ENCODE data around the gene SMARCC2.
A peak's percentile ranks its signal among the peaks of the same experiment; 100 is the strongest.

Gene SMARCC2

GRCh38 chr12:56141946-56142784 lies 47.1 kb downstream of the SMARCC2 start:
- H3K27ac ChIP-seq (ENCODE audit: low read depth, low read length): no peak overlapping the region
- no peak overlapping the region for H3K9ac ChIP-seq (ENCODE audit: low read depth in 1 of 2, low read length in 2 of 2)
- peaks cover 6% of the 10 kb centered on the region in 2 donors for H3K4me1 ChIP-seq (ENCODE audit: control insufficient read depth in 1 of 2, insufficient read depth in 2 of 2, low read length in 2 of 2)
- no peaks in the 10 kb centered on the region for H3K9me3 ChIP-seq (ENCODE audit: control insufficient read depth in 1 of 2, low read length in 2 of 2)
- H3K4me3 ChIP-seq (ENCODE audit: low read depth in 1 of 2, low read length in 2 of 2): no peak overlapping the region
- peaks cover 41 to 62% of the 10 kb centered on the region in 2 donors for H3K36me3 ChIP-seq (ENCODE audit: control insufficient read depth in 1 of 2, insufficient read depth in 2 of 2, low read length in 2 of 2)
- H3K27me3 ChIP-seq (ENCODE audit: control insufficient read depth in 1 of 2, insufficient read depth in 2 of 2, low read length in 2 of 2): no peaks in the 10 kb centered on the region

- Histone ChIP-seq H3K4me1 (ENCODE audit: control insufficient read depth in 1 of 2, insufficient read depth in 2 of 2, low read length in 2 of 2) (no peaks in the 10 kb centered on the region), H3K9me3 (ENCODE audit: control insufficient read depth in 1 of 2, low read length in 2 of 2) (no peaks in the 10 kb centered on the region), H3K36me3 (ENCODE audit: control insufficient read depth in 1 of 2, insufficient read depth in 2 of 2, low read length in 2 of 2) (peaks cover 46 to 63% of the 10 kb centered on the region in 2 donors), H3K27me3 (ENCODE audit: control insufficient read depth in 1 of 2, insufficient read depth in 2 of 2, low read length in 2 of 2) (no peaks in the 10 kb centered on the region), H3K27ac (ENCODE audit: low read depth, low read length) (no peak overlapping the region), H3K4me3 (ENCODE audit: low read depth in 1 of 2, low read length in 2 of 2) (no peak overlapping the region), H3K9ac (ENCODE audit: low read depth in 1 of 2, low read length in 2 of 2) (no peak overlapping the region)
These were observed 51.3 kb downstream of the SMARCC2 start for GRCh38 chr12:56137853-56138571.

GRCh38 chr12:56134897-56135296 lies 54.4 kb downstream of the SMARCC2 start:
- peaks cover 0 to 4% of the 10 kb centered on the region in 2 donors for H3K4me1 ChIP-seq (ENCODE audit: control insufficient read depth in 1 of 2, insufficient read depth in 2 of 2, low read length in 2 of 2)
- H3K36me3 ChIP-seq (ENCODE audit: control insufficient read depth in 1 of 2, insufficient read depth in 2 of 2, low read length in 2 of 2): peaks cover 50 to 67% of the 10 kb centered on the region in 2 donors
- H3K9me3 ChIP-seq (ENCODE audit: control insufficient read depth in 1 of 2, low read length in 2 of 2): no peaks in the 10 kb centered on the region
- H3K9ac ChIP-seq (ENCODE audit: low read depth in 1 of 2, low read length in 2 of 2): no peak overlapping the region
- no peak overlapping the region for H3K4me3 ChIP-seq (ENCODE audit: low read depth in 1 of 2, low read length in 2 of 2)
- no peak overlapping the region for H3K27ac ChIP-seq (ENCODE audit: low read depth, low read length)
- H3K27me3 ChIP-seq (ENCODE audit: control insufficient read depth in 1 of 2, insufficient read depth in 2 of 2, low read length in 2 of 2): no peaks in the 10 kb centered on the region

- Histone ChIP-seq H3K27ac (ENCODE audit: low read depth, low read length) (no peak overlapping the region), H3K9me3 (ENCODE audit: control insufficient read depth in 1 of 2, low read length in 2 of 2) (no peaks in the 10 kb centered on the region), H3K4me3 (ENCODE audit: low read depth in 1 of 2, low read length in 2 of 2) (no peak overlapping the region), H3K27me3 (ENCODE audit: control insufficient read depth in 1 of 2, insufficient read depth in 2 of 2, low read length in 2 of 2) (no peaks in the 10 kb centered on the region), H3K9ac (ENCODE audit: low read depth in 1 of 2, low read length in 2 of 2) (no peak overlapping the region), H3K4me1 (ENCODE audit: control insufficient read depth in 1 of 2, insufficient read depth in 2 of 2, low read length in 2 of 2) (peaks cover 20 to 33% of the 10 kb centered on the region in 2 donors), H3K36me3 (ENCODE audit: control insufficient read depth in 1 of 2, insufficient read depth in 2 of 2, low read length in 2 of 2) (peaks cover 32 to 41% of the 10 kb centered on the region in 2 donors)
These were observed 58.4 kb downstream of the SMARCC2 start for GRCh38 chr12:56130876-56131275.

- Histone ChIP-seq H3K4me3 (ENCODE audit: low read depth in 1 of 2, low read length in 2 of 2) (peak overlapping the region; percentile 88 to 92), H3K4me1 (ENCODE audit: control insufficient read depth in 1 of 2, insufficient read depth in 2 of 2, low read length in 2 of 2) (peaks cover 26 to 39% of the 10 kb centered on the region in 2 donors), H3K9ac (ENCODE audit: low read depth in 1 of 2, low read length in 2 of 2) (peak overlapping the region in 1 of 2 donors; percentile 94), H3K27ac (ENCODE audit: low read depth, low read length) (no peak overlapping the region), H3K27me3 (ENCODE audit: control insufficient read depth in 1 of 2, insufficient read depth in 2 of 2, low read length in 2 of 2) (no peaks in the 10 kb centered on the region), H3K9me3 (ENCODE audit: control insufficient read depth in 1 of 2, low read length in 2 of 2) (no peaks in the 10 kb centered on the region), H3K36me3 (ENCODE audit: control insufficient read depth in 1 of 2, insufficient read depth in 2 of 2, low read length in 2 of 2) (peaks cover 32 to 38% of the 10 kb centered on the region in 2 donors)
These were observed 59.3 kb downstream of the SMARCC2 start for GRCh38 chr12:56129942-56130495.

- peak overlapping the region; percentile 88 to 92 for H3K4me3 ChIP-seq (ENCODE audit: low read depth in 1 of 2, low read length in 2 of 2)
- peaks cover 26 to 39% of the 10 kb centered on the region in 2 donors for H3K4me1 ChIP-seq (ENCODE audit: control insufficient read depth in 1 of 2, insufficient read depth in 2 of 2, low read length in 2 of 2)
- no peaks in the 10 kb centered on the region for H3K27me3 ChIP-seq (ENCODE audit: control insufficient read depth in 1 of 2, insufficient read depth in 2 of 2, low read length in 2 of 2)
- H3K27ac ChIP-seq (ENCODE audit: low read depth, low read length): peak overlapping the region; percentile 45
- peak overlapping the region; percentile 84 to 94 for H3K9ac ChIP-seq (ENCODE audit: low read depth in 1 of 2, low read length in 2 of 2)
- H3K36me3 ChIP-seq (ENCODE audit: control insufficient read depth in 1 of 2, insufficient read depth in 2 of 2, low read length in 2 of 2): peaks cover 30 to 38% of the 10 kb centered on the region in 2 donors
- no peaks in the 10 kb centered on the region for H3K9me3 ChIP-seq (ENCODE audit: control insufficient read depth in 1 of 2, low read length in 2 of 2)
These were observed 59.9 kb downstream of the SMARCC2 start for GRCh38 chr12:56129206-56129941.

GRCh38 chr12:56128670-56129205 lies 60.5 kb downstream of the SMARCC2 start:
- peak overlapping the region; percentile 76 for H3K27ac ChIP-seq (ENCODE audit: low read depth, low read length)
- H3K4me1 ChIP-seq (ENCODE audit: control insufficient read depth in 1 of 2, insufficient read depth in 2 of 2, low read length in 2 of 2): peaks cover 26 to 39% of the 10 kb centered on the region in 2 donors
- no peaks in the 10 kb centered on the region for H3K27me3 ChIP-seq (ENCODE audit: control insufficient read depth in 1 of 2, insufficient read depth in 2 of 2, low read length in 2 of 2)
- no peaks in the 10 kb centered on the region for H3K9me3 ChIP-seq (ENCODE audit: control insufficient read depth in 1 of 2, low read length in 2 of 2)
- H3K36me3 ChIP-seq (ENCODE audit: control insufficient read depth in 1 of 2, insufficient read depth in 2 of 2, low read length in 2 of 2): peaks cover 24 to 31% of the 10 kb centered on the region in 2 donors
- H3K9ac ChIP-seq (ENCODE audit: low read depth in 1 of 2, low read length in 2 of 2): peak overlapping the region; percentile 84 to 94
- peak overlapping the region; percentile 88 to 92 for H3K4me3 ChIP-seq (ENCODE audit: low read depth in 1 of 2, low read length in 2 of 2)

- H3K36me3 ChIP-seq (ENCODE audit: control insufficient read depth in 1 of 2, insufficient read depth in 2 of 2, low read length in 2 of 2): peaks cover 20 to 25% of the 10 kb centered on the region in 2 donors
- H3K4me3 ChIP-seq (ENCODE audit: low read depth in 1 of 2, low read length in 2 of 2): peak within 1 kb of the TSS; percentile 88 to 92
- H3K9ac ChIP-seq (ENCODE audit: low read depth in 1 of 2, low read length in 2 of 2): peak within 1 kb of the TSS; percentile 84 to 94
- H3K4me1 ChIP-seq (ENCODE audit: control insufficient read depth in 1 of 2, insufficient read depth in 2 of 2, low read length in 2 of 2): peaks cover 26 to 39% of the 10 kb centered on the region in 2 donors
- no peaks in the 10 kb centered on the region for H3K9me3 ChIP-seq (ENCODE audit: control insufficient read depth in 1 of 2, low read length in 2 of 2)
- H3K27ac ChIP-seq (ENCODE audit: low read depth, low read length): peak within 1 kb of the TSS; percentile 76
- no peaks in the 10 kb centered on the region for H3K27me3 ChIP-seq (ENCODE audit: control insufficient read depth in 1 of 2, insufficient read depth in 2 of 2, low read length in 2 of 2)
These were observed 61.2 kb downstream of the SMARCC2 start, which contains the start of gene ESYT1 for GRCh38 chr12:56127888-56128669. ESYT1 (plus strand) TSS chr12:56128267; CDS start chr12:56128320, 53 bp downstream.

- H3K9ac ChIP-seq (ENCODE audit: low read depth in 1 of 2, low read length in 2 of 2): peak overlapping the region; percentile 45 to 94
- peak overlapping the region; percentile 57 to 61 for H3K4me3 ChIP-seq (ENCODE audit: low read depth in 1 of 2, low read length in 2 of 2)
- H3K9me3 ChIP-seq (ENCODE audit: control insufficient read depth in 1 of 2, low read length in 2 of 2): no peaks in the 10 kb centered on the region
- no peaks in the 10 kb centered on the region for H3K27me3 ChIP-seq (ENCODE audit: control insufficient read depth in 1 of 2, insufficient read depth in 2 of 2, low read length in 2 of 2)
- peaks cover 26 to 39% of the 10 kb centered on the region in 2 donors for H3K4me1 ChIP-seq (ENCODE audit: control insufficient read depth in 1 of 2, insufficient read depth in 2 of 2, low read length in 2 of 2)
- peak overlapping the region; percentile 48 for H3K27ac ChIP-seq (ENCODE audit: low read depth, low read length)
- H3K36me3 ChIP-seq (ENCODE audit: control insufficient read depth in 1 of 2, insufficient read depth in 2 of 2, low read length in 2 of 2): peaks cover 19 to 24% of the 10 kb centered on the region in 2 donors
These were observed 61.8 kb downstream of the SMARCC2 start for GRCh38 chr12:56127485-56127887.

All from duodenal mucosa (tissue), 2 donors.